GM12801 (cell line): Measurements from ENCODE around the gene ADAMTS12.

ENCODE experiments used
- TF ChIP-seq, protein P1 (sequence below): IDR thresholded peaks from one replicate; pipeline ENCODE4 v1.5.1; 2011; ENCODE audit warnings: control low read depth; ENCODE audit not compliant: insufficient read length; ENCODE audit errors: extremely low read depth

ADAMTS12 gene

DNA sequence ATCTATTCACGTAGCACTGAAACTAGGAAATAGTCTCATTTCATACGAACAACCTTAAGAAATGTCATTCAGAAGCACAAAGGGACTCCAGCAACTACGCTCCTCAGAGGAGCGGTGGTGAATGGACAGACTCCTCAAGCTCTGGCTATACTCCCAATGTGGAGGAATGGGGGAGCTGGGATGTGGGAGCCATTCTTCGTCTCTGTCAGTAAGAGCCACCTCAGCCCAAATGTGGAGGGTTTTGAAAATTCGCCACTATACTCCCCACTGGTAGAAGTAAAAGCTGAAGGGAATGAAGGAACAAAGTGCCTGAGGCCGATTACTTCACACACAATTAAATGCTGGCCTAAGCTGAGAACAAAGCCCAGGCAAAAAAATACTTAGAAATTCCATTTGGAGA lies 96.3 kb downstream of the ADAMTS12 start:
- TF ChIP-seq, protein P1, sequence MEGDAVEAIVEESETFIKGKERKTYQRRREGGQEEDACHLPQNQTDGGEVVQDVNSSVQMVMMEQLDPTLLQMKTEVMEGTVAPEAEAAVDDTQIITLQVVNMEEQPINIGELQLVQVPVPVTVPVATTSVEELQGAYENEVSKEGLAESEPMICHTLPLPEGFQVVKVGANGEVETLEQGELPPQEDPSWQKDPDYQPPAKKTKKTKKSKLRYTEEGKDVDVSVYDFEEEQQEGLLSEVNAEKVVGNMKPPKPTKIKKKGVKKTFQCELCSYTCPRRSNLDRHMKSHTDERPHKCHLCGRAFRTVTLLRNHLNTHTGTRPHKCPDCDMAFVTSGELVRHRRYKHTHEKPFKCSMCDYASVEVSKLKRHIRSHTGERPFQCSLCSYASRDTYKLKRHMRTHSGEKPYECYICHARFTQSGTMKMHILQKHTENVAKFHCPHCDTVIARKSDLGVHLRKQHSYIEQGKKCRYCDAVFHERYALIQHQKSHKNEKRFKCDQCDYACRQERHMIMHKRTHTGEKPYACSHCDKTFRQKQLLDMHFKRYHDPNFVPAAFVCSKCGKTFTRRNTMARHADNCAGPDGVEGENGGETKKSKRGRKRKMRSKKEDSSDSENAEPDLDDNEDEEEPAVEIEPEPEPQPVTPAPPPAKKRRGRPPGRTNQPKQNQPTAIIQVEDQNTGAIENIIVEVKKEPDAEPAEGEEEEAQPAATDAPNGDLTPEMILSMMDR: no peak

DNA sequence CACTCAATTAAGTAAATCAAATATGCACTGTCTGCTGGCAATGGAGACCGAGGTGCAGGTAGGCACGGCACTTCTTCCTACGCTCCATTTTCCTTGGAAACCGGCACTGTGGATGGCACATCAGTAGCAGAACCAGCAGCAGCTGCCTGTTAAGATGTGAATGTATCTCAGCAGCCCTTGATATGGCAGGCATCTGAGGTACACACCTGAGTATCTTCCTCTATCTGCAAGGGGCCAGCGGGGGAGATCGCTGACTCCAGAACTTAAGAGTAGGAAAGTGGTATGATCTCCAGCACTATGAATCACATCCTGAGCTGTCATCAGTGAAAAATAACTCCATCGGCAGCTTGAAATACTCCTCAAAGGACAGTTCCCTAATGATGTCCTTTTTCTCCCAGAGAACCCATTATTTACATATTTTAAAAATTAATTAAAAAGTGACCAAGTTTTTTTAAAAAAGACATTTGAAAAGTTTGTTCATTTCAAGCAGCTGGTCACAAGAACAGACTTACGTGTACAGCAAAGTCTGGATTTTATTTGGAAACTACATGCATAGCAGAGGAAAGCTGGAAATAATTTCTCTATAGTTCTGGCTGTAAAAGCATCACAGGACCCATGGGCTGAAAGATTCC lies 97.1 kb downstream of the ADAMTS12 start:
- TF ChIP-seq, protein P1: no peak

DNA sequence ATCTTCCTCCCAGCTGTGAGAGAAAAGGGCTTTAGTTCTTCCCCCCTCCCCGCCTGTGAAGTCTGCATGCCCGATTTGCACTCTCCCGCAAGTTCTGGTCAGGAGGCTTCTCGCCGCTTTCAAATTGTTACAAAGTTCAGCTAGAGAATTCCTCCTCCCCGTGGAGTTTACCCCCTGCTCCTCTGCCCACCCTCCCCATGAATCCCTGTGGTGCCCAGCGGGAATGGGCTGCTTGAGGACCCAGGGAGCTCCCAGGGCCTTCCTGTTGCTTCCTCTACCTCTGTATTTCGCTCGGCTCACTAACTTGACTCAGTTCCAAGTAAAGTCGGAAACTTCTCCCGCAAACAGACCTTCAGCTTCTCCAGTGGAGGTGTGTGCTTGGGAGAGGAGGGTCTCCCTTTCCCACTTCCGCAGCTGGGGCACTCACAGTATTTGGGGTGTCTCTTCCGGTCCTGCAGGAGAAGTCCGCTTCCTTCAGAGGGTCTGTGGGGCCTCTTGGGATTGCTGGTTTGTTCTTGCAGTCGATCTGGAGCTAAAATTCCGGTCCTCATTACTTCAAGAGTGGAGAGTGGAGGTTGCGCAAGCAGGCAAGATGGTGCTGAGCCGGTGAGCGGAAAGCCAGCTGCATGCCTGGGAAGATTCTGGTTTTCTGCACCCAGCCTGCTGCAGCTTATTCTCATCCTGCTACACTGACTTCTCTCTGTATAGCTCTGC lies 97.8 kb downstream of the ADAMTS12 start:
- TF ChIP-seq, protein P1: no peak

DNA sequence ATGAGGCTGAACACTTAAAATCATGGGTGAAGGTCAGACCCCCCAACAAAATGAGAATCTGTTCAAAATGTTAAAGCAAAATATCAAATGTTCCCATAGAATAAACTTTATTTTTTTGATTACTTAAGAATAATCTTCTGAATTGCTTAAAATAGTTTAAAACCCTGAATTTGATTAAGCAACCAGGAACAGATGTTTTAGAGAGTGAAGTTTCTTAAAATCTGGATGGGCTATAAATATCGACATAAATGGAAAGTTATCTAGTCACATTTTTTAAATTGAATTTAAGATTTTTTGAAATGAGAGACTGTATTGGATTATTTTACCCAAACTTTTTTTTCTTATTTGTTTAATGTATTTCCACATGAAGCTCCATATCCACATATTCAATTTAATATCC lies 98.5 kb downstream of the ADAMTS12 start:
- TF ChIP-seq, protein P1: no peak

DNA sequence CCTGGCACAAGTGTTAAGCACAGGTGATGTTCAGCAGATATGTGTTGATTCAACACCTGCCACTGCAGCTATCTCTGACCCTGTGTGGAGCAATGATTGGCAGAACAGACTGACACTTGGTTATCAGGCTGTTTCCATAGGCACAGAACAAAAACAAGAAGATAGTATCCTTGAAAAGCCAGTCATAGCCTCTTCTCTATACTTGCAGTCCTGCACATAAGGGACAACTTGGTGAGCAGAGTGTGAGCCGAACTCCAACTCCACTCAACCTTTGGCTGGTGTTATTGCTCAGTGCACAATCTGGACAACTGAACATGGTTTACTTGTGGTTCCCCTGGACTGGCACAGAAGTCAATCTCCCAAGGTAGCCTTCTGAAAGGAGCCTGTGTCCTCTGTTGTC lies 99.2 kb downstream of the ADAMTS12 start:
- TF ChIP-seq, protein P1: no peak

DNA sequence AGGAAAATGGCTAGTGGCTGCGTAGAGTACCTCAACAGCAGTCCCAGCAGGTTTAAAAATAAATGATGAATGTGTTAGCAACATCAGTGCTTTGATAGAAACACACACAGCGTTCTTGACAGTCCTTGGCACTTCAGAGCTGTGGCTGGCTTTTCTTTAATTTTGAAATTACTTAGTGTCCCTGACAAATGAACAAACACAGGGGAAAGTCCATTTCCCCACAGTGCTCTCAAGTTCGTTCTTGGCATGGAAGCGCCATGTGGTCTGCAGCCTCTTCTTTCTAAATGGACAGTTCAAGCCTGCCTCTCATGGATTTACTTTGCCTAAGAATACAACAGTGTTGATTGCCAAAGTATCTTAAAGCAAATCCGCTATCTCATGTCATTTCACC lies 102.2 kb downstream of the ADAMTS12 start:
- TF ChIP-seq, protein P1: no peak

DNA sequence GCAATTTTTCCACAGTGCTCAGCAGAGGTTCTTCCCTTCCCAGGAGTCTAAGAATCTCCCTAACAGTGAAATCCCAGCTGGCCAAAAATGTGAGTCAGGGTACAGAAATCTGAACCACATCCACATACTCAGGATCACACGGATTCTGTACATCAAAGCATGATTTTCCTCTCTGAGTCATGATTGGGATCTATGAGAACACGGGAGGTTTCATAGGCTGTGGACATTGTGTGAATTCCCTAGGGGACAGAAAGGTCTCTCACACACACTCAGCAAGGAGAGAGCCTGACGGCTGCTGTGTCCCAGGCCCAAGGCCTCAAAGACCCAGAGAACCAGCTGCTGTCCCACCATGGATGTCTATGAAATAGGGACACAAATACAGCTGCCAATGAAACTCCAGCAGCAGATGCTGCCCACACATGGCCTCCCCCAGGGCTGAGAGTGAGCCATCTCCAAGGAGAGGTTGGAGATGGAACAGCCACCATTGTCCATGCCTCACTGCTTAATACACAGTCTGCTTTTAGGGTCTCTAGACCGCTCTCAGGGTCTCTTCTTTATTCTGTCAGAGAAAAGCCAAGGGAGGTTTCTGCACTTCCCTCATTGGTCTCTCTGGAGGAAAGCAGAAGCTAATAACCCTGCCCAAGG lies 102.7 kb downstream of the ADAMTS12 start:
- TF ChIP-seq, protein P1: no peak
